HEK293 (cell line): ENCODE data around the gene FOXD1.
A peak's percentile ranks its signal among the peaks of the same experiment; 100 is the strongest.

Experiments used
- ELK4 ChIP-seq: IDR thresholded peaks from 2 replicates; pipeline ENCODE4 v1.6.1; 2011; ENCODE audit warnings: mild to moderate bottlenecking, low read depth, low read length, borderline replicate concordance
- GLIS1 ChIP-seq: fragments of 450-650 bp; formaldehyde crosslinking; IDR thresholded peaks from 2 replicates; pipeline ENCODE4 v1.5.1; 2016; ENCODE audit warnings: missing biosample characterization, missing genetic modification characterization
- HOXC10 ChIP-seq: sonication (generic); formaldehyde crosslinking; IDR thresholded peaks from 2 replicates; pipeline ENCODE4 v1.8.1; 2023; ENCODE audit warnings: mild to moderate bottlenecking, missing genetic modification reagents
- KLF7 ChIP-seq: fragments of 450-650 bp; formaldehyde crosslinking; IDR thresholded peaks from 2 replicates; pipeline ENCODE4 v1.5.1; 2016; ENCODE audit warnings: missing biosample characterization, missing genetic modification characterization, borderline replicate concordance
- KLF8 ChIP-seq: fragments of 450-650 bp; formaldehyde crosslinking; IDR thresholded peaks from 2 replicates; pipeline ENCODE4 v1.5.1; 2016; ENCODE audit warnings: missing biosample characterization, missing genetic modification characterization
- PRDM1 ChIP-seq: fragments of 450-650 bp; formaldehyde crosslinking; IDR thresholded peaks from 2 replicates; pipeline ENCODE4; 2016; ENCODE audit warnings: missing biosample characterization, missing genetic modification characterization
- SALL2 ChIP-seq: fragments of 450-650 bp; formaldehyde crosslinking; IDR thresholded peaks from 2 replicates; pipeline ENCODE4 v1.5.0; 2017; ENCODE audit warnings: missing biosample characterization, mild to moderate bottlenecking, missing genetic modification characterization, borderline replicate concordance
- SP7 ChIP-seq: fragments of 450-650 bp; formaldehyde crosslinking; IDR thresholded peaks from 2 replicates; pipeline ENCODE4 v1.5.1; 2016; ENCODE audit warnings: missing biosample characterization, missing genetic modification characterization
- TCF7L2 ChIP-seq: IDR thresholded peaks from 2 replicates; pipeline ENCODE4 v1.6.1; 2011; ENCODE audit warnings: low read depth, mild to moderate bottlenecking, inconsistent platforms, low read length, moderate library complexity, borderline replicate concordance
- ZBTB10 ChIP-seq: fragments of 450-650 bp; formaldehyde crosslinking; IDR thresholded peaks from 2 replicates; pipeline ENCODE4 v1.5.1; 2016; ENCODE audit warnings: missing biosample characterization, missing genetic modification characterization
- ZBTB11 ChIP-seq: fragments of 450-650 bp; formaldehyde crosslinking; conservative IDR thresholded peaks from 2 replicates; pipeline ENCODE4 v1.5.1; 2016; ENCODE audit warnings: low read depth, missing biosample characterization, missing genetic modification characterization
- ZBTB20 ChIP-seq: fragments of 450-650 bp; formaldehyde crosslinking; IDR thresholded peaks from 2 replicates; pipeline ENCODE4 v1.5.1; 2016; ENCODE audit warnings: missing biosample characterization, missing genetic modification characterization
- ZBTB8A ChIP-seq: fragments of 450-650 bp; formaldehyde crosslinking; IDR thresholded peaks from 2 replicates; pipeline ENCODE4 v1.5.1; 2016; ENCODE audit warnings: missing biosample characterization, missing genetic modification characterization
- ZEB2 ChIP-seq: fragments of 450-650 bp; formaldehyde crosslinking; IDR thresholded peaks from 2 replicates; pipeline ENCODE4 v1.5.1; 2016; ENCODE audit warnings: missing biosample characterization, missing genetic modification characterization
- ZFHX2 ChIP-seq: fragments of 450-650 bp; formaldehyde crosslinking; conservative IDR thresholded peaks from 2 replicates; pipeline ENCODE4 v1.5.1; 2016; ENCODE audit warnings: missing biosample characterization, missing genetic modification characterization
- ZNF155 ChIP-seq: fragments of 450-650 bp; formaldehyde crosslinking; IDR thresholded peaks from 2 replicates; pipeline ENCODE4 v1.5.1; 2016; ENCODE audit warnings: missing biosample characterization, missing genetic modification characterization
- ZNF324 ChIP-seq: fragments of 450-650 bp; formaldehyde crosslinking; IDR thresholded peaks from 2 replicates; pipeline ENCODE4 v1.5.1; 2016; ENCODE audit warnings: missing biosample characterization, missing genetic modification characterization
- ZNF341 ChIP-seq: fragments of 450-650 bp; formaldehyde crosslinking; IDR thresholded peaks from 2 replicates; pipeline ENCODE4; 2016; ENCODE audit warnings: low read depth, missing biosample characterization, missing genetic modification characterization
- ZNF394 ChIP-seq: fragments of 450-650 bp; formaldehyde crosslinking; IDR thresholded peaks from 2 replicates; pipeline ENCODE4 v1.5.1; 2016; ENCODE audit warnings: missing biosample characterization, missing genetic modification characterization, mild to moderate bottlenecking, moderate library complexity, borderline replicate concordance
- ZNF561 ChIP-seq: fragments of 450-650 bp; IDR thresholded peaks from 2 replicates; pipeline ENCODE4 v1.5.1; 2018; ENCODE audit warnings: missing biosample characterization, missing genetic modification characterization, borderline replicate concordance
- ZNF624 ChIP-seq: fragments of 450-650 bp; formaldehyde crosslinking; IDR thresholded peaks from 2 replicates; pipeline ENCODE4 v1.5.1; 2017; ENCODE audit warnings: missing biosample characterization, missing genetic modification characterization
- ZNF629 ChIP-seq: fragments of 450-650 bp; formaldehyde crosslinking; IDR thresholded peaks from 2 replicates; pipeline ENCODE4 v1.5.1; 2017; ENCODE audit warnings: missing biosample characterization, missing genetic modification characterization
- ZNF660 ChIP-seq: fragments of 450-650 bp; IDR thresholded peaks from 2 replicates; pipeline ENCODE4 v1.5.1; 2018; ENCODE audit warnings: missing biosample characterization, mild to moderate bottlenecking, missing genetic modification characterization
- ZNF76 ChIP-seq: fragments of 450-650 bp; formaldehyde crosslinking; IDR thresholded peaks from 2 replicates; pipeline ENCODE4; 2016; ENCODE audit warnings: low read depth, missing biosample characterization, missing genetic modification characterization, borderline replicate concordance
- ZNF777 ChIP-seq: fragments of 450-650 bp; formaldehyde crosslinking; IDR thresholded peaks from 2 replicates; pipeline ENCODE4 v1.5.1; 2017; ENCODE audit warnings: missing biosample characterization, missing genetic modification characterization, borderline replicate concordance
- ZNF843 ChIP-seq: fragments of 450-650 bp; formaldehyde crosslinking; IDR thresholded peaks from 2 replicates; pipeline ENCODE4 v1.5.1; 2016; ENCODE audit warnings: missing biosample characterization, missing genetic modification characterization
- ZSCAN30 ChIP-seq: fragments of 450-650 bp; IDR thresholded peaks from 2 replicates; pipeline ENCODE4 v1.5.1; 2018; ENCODE audit warnings: missing biosample characterization, mild to moderate bottlenecking, missing genetic modification characterization, moderate library complexity
- ZXDB ChIP-seq: fragments of 450-650 bp; formaldehyde crosslinking; IDR thresholded peaks from 2 replicates; pipeline ENCODE4 v1.5.1; 2016; ENCODE audit warnings: missing biosample characterization, missing genetic modification characterization
- TF ChIP-seq, protein P1 (sequence below): fragments of 450-650 bp; formaldehyde crosslinking; IDR thresholded peaks from 2 replicates; pipeline ENCODE4 v1.5.1; 2016; ENCODE audit warnings: missing biosample characterization, missing genetic modification characterization
- TF ChIP-seq, protein P2 (sequence below): fragments of 450-650 bp; formaldehyde crosslinking; IDR thresholded peaks from 2 replicates; pipeline ENCODE4 v1.5.1; 2016; ENCODE audit warnings: missing biosample characterization, missing genetic modification characterization, low read depth

Gene FOXD1

DNA sequence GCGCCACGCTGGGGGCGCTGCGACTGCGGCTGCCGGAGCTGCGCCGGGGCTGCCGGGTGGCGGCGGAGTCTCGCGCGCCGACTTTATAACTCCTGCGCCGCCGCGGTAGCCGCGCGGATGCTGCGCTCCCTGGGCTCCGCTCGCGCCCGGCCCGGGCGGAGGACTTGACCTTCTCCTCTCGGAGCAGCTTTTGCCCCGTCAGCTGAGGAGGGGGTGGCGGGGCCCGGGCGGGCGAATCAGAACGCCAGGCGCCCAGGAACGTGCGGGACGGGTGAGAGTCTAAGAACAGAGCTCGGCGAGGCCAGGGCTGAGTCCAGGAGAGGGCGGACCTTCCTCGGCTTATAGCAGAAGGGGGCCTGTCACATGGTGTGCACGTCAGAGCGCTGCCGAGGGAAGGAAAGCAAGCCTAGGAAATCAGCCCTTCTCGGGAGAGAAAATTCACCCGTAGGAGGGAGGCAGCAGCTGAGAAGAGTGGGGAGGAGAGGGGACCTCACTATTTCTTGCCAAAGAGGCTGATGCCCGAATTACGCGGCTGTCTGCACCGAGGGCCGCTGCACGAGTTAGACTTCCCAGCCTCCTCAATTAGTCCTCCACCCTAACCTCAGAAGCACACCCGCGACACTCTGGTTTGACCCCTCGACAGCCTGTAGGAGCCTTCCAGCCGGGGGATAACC is at the start of gene FOXD1 (continued):
- TF ChIP-seq SP7 (tag by site-specific recombination) (peak; percentile 71), TCF7L2 (no peak), ELK4 (no peak), ZBTB11 (0 out of 2 replicates have a peak, but pooled peaks have one; percentile 10), ZBTB20 (tag by site-specific recombination) (peak; percentile 98), HOXC10 (CRISPR knock-in tag) (0 out of 2 replicates have a peak, but pooled peaks have one; percentile 41), PRDM1 (peak; percentile 67), ZNF324 (tag by site-specific recombination) (no peak), ZNF629 (tag by site-specific recombination) (peak; percentile 80), GLIS1 (tag by site-specific recombination) (peak; percentile 64), ZXDB (tag by site-specific recombination) (peak; percentile 67; the same call in 1 of the 2 replicates), ZEB2 (peak; percentile 54; the same call in 1 of the 2 replicates), ZNF155 (tag by site-specific recombination) (no peak), ZBTB8A (tag by site-specific recombination) (peak; percentile 98), ZNF843 (tag by site-specific recombination) (peak; percentile 53; the same call in 1 of the 2 replicates), ZFHX2 (tag by site-specific recombination) (0 out of 2 replicates have a peak, but pooled peaks have one; percentile 38), ZNF76 (peak; percentile 14; the same call in 1 of the 2 replicates), ZNF624 (tag by site-specific recombination) (no peak), ZNF561 (tag by site-specific recombination) (peak; percentile 73; the same call in 1 of the 2 replicates), ZSCAN30 (tag by site-specific recombination) (0 out of 2 replicates have a peak, but pooled peaks have one; percentile 14), KLF8 (tag by site-specific recombination) (peak; percentile 56; the same call in 1 of the 2 replicates), ZNF341 (peak; percentile 94), ZNF394 (tag by site-specific recombination) (no peak; the same call in 1 of the 2 replicates), ZNF660 (peak; percentile 18; the same call in 1 of the 2 replicates), SALL2 (tag by site-specific recombination) (no peak), ZBTB10 (tag by site-specific recombination) (peak; percentile 26; the same call in 1 of the 2 replicates), ZNF777 (tag by site-specific recombination) (no peak), KLF7 (0 out of 2 replicates have a peak, but pooled peaks have one; percentile 18)
- TF ChIP-seq, protein P1, sequence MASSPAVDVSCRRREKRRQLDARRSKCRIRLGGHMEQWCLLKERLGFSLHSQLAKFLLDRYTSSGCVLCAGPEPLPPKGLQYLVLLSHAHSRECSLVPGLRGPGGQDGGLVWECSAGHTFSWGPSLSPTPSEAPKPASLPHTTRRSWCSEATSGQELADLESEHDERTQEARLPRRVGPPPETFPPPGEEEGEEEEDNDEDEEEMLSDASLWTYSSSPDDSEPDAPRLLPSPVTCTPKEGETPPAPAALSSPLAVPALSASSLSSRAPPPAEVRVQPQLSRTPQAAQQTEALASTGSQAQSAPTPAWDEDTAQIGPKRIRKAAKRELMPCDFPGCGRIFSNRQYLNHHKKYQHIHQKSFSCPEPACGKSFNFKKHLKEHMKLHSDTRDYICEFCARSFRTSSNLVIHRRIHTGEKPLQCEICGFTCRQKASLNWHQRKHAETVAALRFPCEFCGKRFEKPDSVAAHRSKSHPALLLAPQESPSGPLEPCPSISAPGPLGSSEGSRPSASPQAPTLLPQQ (tag by site-specific recombination): peak; percentile 36; the same call in 1 of the 2 replicates
- TF ChIP-seq, protein P2, sequence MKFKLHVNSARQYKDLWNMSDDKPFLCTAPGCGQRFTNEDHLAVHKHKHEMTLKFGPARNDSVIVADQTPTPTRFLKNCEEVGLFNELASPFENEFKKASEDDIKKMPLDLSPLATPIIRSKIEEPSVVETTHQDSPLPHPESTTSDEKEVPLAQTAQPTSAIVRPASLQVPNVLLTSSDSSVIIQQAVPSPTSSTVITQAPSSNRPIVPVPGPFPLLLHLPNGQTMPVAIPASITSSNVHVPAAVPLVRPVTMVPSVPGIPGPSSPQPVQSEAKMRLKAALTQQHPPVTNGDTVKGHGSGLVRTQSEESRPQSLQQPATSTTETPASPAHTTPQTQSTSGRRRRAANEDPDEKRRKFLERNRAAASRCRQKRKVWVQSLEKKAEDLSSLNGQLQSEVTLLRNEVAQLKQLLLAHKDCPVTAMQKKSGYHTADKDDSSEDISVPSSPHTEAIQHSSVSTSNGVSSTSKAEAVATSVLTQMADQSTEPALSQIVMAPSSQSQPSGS (tag by site-specific recombination): no peak
